Ovary (tissue), 9 donors: ENCODE data around the gene CEP68. TPM values are rescaled to one million over a fixed set of nuclear protein-coding genes. Genes with fewer than 3 reads are reported as not detected.
A peak's percentile ranks its signal among the peaks of the same experiment; 100 is the strongest.

ENCODE experiments used
- DNase-seq, 5 donors: peaks; one replicate each; pipeline ENCODE4 v3.0.0-alpha.2; 2019 to 2020
- H3K27ac ChIP-seq, 2 donors: fragments of 200-600 bp; one replicate each; pipeline versions ENCODE4 v1.5.1 to v1.8.0; 2019 to 2022
- H3K27me3 ChIP-seq: fragments of 200-600 bp; one replicate; pipeline ENCODE4 v1.8.0; 2022
- H3K36me3 ChIP-seq: fragments of 200-600 bp; sonication (generic); one replicate; pipeline ENCODE4 v1.5.1; 2019
- H3K4me1 ChIP-seq: one replicate; pipeline ENCODE4 v1.8.1; 2013; ENCODE audit warnings: mild to moderate bottlenecking, moderate library complexity; ENCODE audit not compliant: insufficient read depth
- H3K4me3 ChIP-seq: fragments of 200-600 bp; sonication (generic); one replicate; pipeline ENCODE4 v1.5.1; 2017
- H3K9me3 ChIP-seq, 2 donors: fragments of 200-600 bp in 1 of 2; sonication (generic) in 1 of 2; one replicate each; pipeline versions ENCODE4 v1.5.1 to v1.8.1; 2013 to 2019; ENCODE audit warnings: mild to moderate bottlenecking in 1 of 2, moderate library complexity in 1 of 2
- CTCF ChIP-seq, 3 donors: fragments of 450-650 bp in 2 of 3; fragments of 200-600 bp in 1 of 3; IDR thresholded peaks; one replicate each; pipeline versions ENCODE4 v1.5.1 to v1.8.0; 2016 to 2022; ENCODE audit warnings: antibody characterized with exemption in 3 of 3, mild to moderate bottlenecking in 1 of 3
- EP300 ChIP-seq: sonication (generic); formaldehyde crosslinking; IDR thresholded peaks from one replicate; pipeline ENCODE4 v1.6.1; 2017; ENCODE audit warnings: antibody characterized with exemption
- POLR2A ChIP-seq: fragments of 450-650 bp; IDR thresholded peaks from one replicate; pipeline ENCODE4 v1.6.1; 2017; ENCODE audit warnings: antibody characterized with exemption, mild to moderate bottlenecking, moderate library complexity
- whole genome bisulfite sequencing, 3 donors: extraction: QIAGEN DNeasy Blood & Tissue Kit in 1 of 3; methylation state at CpG; one replicate each; pipeline versions ENCODE4 v1.1.5 to v1.1.7; 2013 to 2017; 5-methylcytosine and 5-hydroxymethylcytosine counted together
- intact Hi-C, 4 donors: fragments of 100-400 bp; cut with DNase I; formaldehyde crosslinking; loops; one replicate each; pipeline versions ENCODE4 v1.11.0 to v1.15.1; 2022 to 2023
- polyA plus RNA-seq, 2 donors: library from polyadenylated mRNA; stranded (reverse); fragments of 200-250 nt in 1 of 2; fragments of 350-450 nt in 1 of 2; fragmentation: Illumina TruSeq in 1 of 2; extraction: RNeasy Lipid Tissue Mini Kit (QIAGEN cat#74804) in 1 of 2; gene quantifications; one replicate each; pipeline ENCODE4 v1.2.3, GENCODE V29; 2013 to 2014
- total RNA-seq, 7 donors: library from RNA; depleted of rRNA in 2 of 7; stranded (reverse); fragments of >200 nt in 2 of 7; fragmentation: NEBNext Ultra II Directional in 3 of 7; extraction: Animal tissue kit (Norgen Biotek cat#: 25700) in 3 of 7; gene quantifications; one replicate each; pipeline versions ENCODE4 v1.1.0 to v1.2.4, GENCODE V29; 2016 to 2023
- donor health status: DM: no; HTN: no; CAD: no; lungs with moderate emphysema.
- donor health status: DM: no; HTN: no; CAD: no.
- donor health status: Bipolar disorder and iron deficiency.
- donor health status: DM: yes; HTN: yes; CAD: no.
- donor health status: DM: no; HTN: no; CAD: no.
- donor health status: DM: yes; HTN: yes; CAD: no.

The CEP68 gene
- total and polyA plus RNA-seq, 9 donors, result 13.7 to 31.6 (median 28.0) TPM

DNA sequence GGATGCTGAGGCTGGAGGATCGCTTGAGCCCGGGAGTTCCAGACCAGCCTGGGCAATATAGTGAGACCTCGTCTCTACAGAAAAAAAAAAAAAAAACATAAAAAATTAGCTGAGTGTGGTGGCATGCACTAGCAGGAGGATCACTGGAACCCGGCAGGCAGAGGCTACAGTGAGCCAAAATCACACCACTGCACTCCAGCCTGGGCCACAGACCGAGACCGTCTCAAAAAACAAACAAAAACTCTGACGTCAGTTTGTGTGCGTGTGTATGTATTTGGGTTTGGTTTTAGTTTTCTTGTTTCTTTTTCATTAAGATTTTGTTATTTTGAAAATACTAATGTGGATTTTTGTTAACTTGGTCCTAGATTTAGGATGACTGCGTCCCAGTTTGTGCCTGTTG, 19.0 kb downstream of the CEP68 start:
- no peak overlapping the region for H3K4me3 ChIP-seq
- no peaks in the 10 kb centered on the region for H3K27me3 ChIP-seq
- DNase-seq, result no peak
- intact Hi-C loops, result loop anchor here in 2 of 4 donors (10.0 kb wide), 2 partner anchors 50 to 110 kb away; no protein-coding TSS in a partner anchor
- H3K4me1 ChIP-seq, result peaks cover 7% of the 10 kb centered on the region
- H3K9me3 ChIP-seq, result no peaks in the 10 kb centered on the region
- no peaks in the 10 kb centered on the region for H3K36me3 ChIP-seq
- no peak for TF ChIP-seq EP300
- no peak for TF ChIP-seq POLR2A
- TF ChIP-seq CTCF (IDR thresholded peaks at IDR 0.05), result no peak
- peak overlapping the region in 1 of 2 donors; percentile 66 for H3K27ac ChIP-seq
- WGBS, 3 donors, result 24 to 32% (median 26%) methylated on average over 9 of the region's 9 CpGs

GRCh38 chr2:65075605-65076344, 19.6 kb downstream of the CEP68 start:
- WGBS, 3 donors, result 10 to 28% (median 18%) methylated on average over 5 of the region's 5 CpGs
- no peak overlapping the region for H3K4me3 ChIP-seq
- H3K4me1 ChIP-seq, result peaks cover 7% of the 10 kb centered on the region
- H3K36me3 ChIP-seq, result no peaks in the 10 kb centered on the region
- TF ChIP-seq CTCF (IDR thresholded peaks at IDR 0.05) (no peak), EP300 (no peak), POLR2A (no peak)
- no peaks in the 10 kb centered on the region for H3K27me3 ChIP-seq
- intact Hi-C loops, result loop anchor here in 2 of 4 donors (10.0 kb wide), 2 partner anchors 49 to 109 kb away; no protein-coding TSS in a partner anchor
- peak overlapping the region in 1 of 2 donors; percentile 66 for H3K27ac ChIP-seq
- peak; percentile 50 to 69 (median 57) for DNase-seq
- H3K9me3 ChIP-seq, result no peaks in the 10 kb centered on the region

DNA sequence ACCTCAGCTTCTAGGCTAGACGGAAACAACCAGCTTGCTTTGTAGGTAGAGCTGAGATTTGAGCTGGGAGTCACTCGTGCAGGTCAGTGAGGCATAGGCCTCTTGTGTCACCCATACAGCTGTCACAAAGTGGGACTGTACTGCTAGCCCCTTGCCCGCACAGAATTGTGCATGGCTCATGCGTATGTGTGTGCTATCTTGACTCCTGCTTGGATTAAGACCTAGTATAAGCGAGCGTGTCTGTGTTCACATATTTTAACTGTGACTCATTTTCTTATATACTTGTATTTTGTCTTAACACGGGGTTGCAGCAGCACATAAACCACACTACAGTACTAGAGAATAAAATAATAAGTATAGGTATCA, 20.1 kb downstream of the CEP68 start:
- no peak for DNase-seq
- intact Hi-C loops, result loop anchor here in 2 of 4 donors (10.0 kb wide), 2 partner anchors 48 to 108 kb away; no protein-coding TSS in a partner anchor
- H3K36me3 ChIP-seq, result no peaks in the 10 kb centered on the region

DNA sequence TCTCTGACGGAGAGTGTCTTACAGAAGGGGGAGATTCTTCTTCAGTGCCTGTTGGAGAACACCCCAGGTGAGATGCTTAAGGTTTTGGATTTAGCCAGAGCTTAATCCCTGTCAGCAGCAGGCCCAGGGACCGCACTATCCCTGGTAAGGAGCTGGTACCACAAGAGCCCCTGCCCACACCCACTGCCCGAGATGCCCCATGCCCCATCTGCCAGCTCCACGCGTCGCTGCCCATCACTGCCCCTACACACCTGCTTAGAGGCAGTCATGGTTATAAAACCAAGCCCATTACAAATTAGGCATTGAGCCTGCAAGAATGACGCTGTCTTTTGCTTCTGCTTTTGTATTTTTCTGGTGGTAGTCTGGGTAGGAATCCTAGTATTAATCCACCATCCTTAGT, 21.7 kb downstream of the CEP68 start:
- H3K27me3 ChIP-seq, result no peaks in the 10 kb centered on the region
- no peak overlapping the region for H3K27ac ChIP-seq
- H3K4me1 ChIP-seq, result peaks cover 20% of the 10 kb centered on the region

More for the DNA sequence above, 20.1 kb downstream of the CEP68 start:
- TF ChIP-seq CTCF (IDR thresholded peaks at IDR 0.05) (no peak), POLR2A (no peak), EP300 (no peak)
- Histone ChIP-seq H3K9me3 (no peaks in the 10 kb centered on the region), H3K27ac (peak overlapping the region in 1 of 2 donors; percentile 66), H3K4me3 (no peak overlapping the region), H3K4me1 (peaks cover 10% of the 10 kb centered on the region), H3K27me3 (no peaks in the 10 kb centered on the region)
- WGBS, 3 donors, result 13 to 25% (median 16%) methylated on average over 7 of the region's 7 CpGs

More for the DNA sequence above, 21.7 kb downstream of the CEP68 start:
- Histone ChIP-seq H3K36me3 (no peaks in the 10 kb centered on the region), H3K4me3 (no peak overlapping the region), H3K9me3 (no peaks in the 10 kb centered on the region)
- no peak for DNase-seq
- WGBS, 3 donors, result 96 to 98% (median 96%) methylated on average over 7 of the region's 7 CpGs
- TF ChIP-seq POLR2A (no peak), EP300 (no peak), CTCF (IDR thresholded peaks at IDR 0.05) (no peak)
- intact Hi-C loops, result loop anchor here in 2 of 4 donors (10.0 kb wide), 2 partner anchors 47 to 107 kb away; no protein-coding TSS in a partner anchor
